ENCODE data around the gene ST3GAL3.

The ST3GAL3 gene

GRCh38 chr1:43885279-43885801 is 178.0 kb downstream of the ST3GAL3 start (continued):
- TF ChIP-seq REST (tag by site-specific recombination; IDR thresholded peaks at IDR 0.05) (no peak), ZSCAN30 (tag by site-specific recombination; IDR thresholded peaks at IDR 0.05) (peak; percentile 59; the same call in 1 of the 2 replicates), PBX3 (CRISPR knock-in tag; IDR thresholded peaks at IDR 0.05) (no peak), ZNF2 (tag by site-specific recombination; IDR thresholded peaks at IDR 0.05) (peak; percentile 48; the same call in 1 of the 2 replicates), ZNF473 (tag by site-specific recombination; IDR thresholded peaks at IDR 0.05) (no peak), ZEB2 (tag by site-specific recombination; IDR thresholded peaks at IDR 0.05) (no peak), ZBTB8A (tag by site-specific recombination; IDR thresholded peaks at IDR 0.05) (peak; percentile 47), REPIN1 (tag by site-specific recombination; IDR thresholded peaks at IDR 0.05; ENCODE audit: low read depth) (no peak), ZNF660 (tag by site-specific recombination; IDR thresholded peaks at IDR 0.05) (0 out of 2 replicates have a peak, but pooled peaks have one; percentile 44), KLF17 (tag by site-specific recombination; IDR thresholded peaks at IDR 0.05) (peak; percentile 73; the same call in 1 of the 2 replicates), ZNF645 (tag by site-specific recombination; IDR thresholded peaks at IDR 0.05) (no peak), ZIC2 (tag by site-specific recombination; IDR thresholded peaks at IDR 0.05) (peak; percentile 73), ZBTB20 (tag by site-specific recombination; IDR thresholded peaks at IDR 0.05) (peak; percentile 88), INSM2 (tag by site-specific recombination; IDR thresholded peaks at IDR 0.05) (no peak), SP2 (tag by site-specific recombination; IDR thresholded peaks at IDR 0.05) (peak; percentile 17; the same call in 1 of the 2 replicates), ZNF580 (tag by site-specific recombination; IDR thresholded peaks at IDR 0.05) (no peak), ZBTB17 (tag by site-specific recombination; IDR thresholded peaks at IDR 0.05) (no peak), ZNF335 (tag by site-specific recombination; conservative IDR thresholded peaks at IDR 0.05) (peak; percentile 84), ZNF362 (tag by site-specific recombination; IDR thresholded peaks at IDR 0.05) (no peak), ZNF214 (tag by site-specific recombination; IDR thresholded peaks at IDR 0.05; ENCODE audit: borderline replicate concordance) (no peak), ZNF658 (tag by site-specific recombination; IDR thresholded peaks at IDR 0.05) (no peak), BCL11A (tag by site-specific recombination; IDR thresholded peaks at IDR 0.05; ENCODE audit: low read depth) (no peak), PATZ1 (tag by site-specific recombination; IDR thresholded peaks at IDR 0.05) (peak; percentile 88), ZNF23 (tag by site-specific recombination; IDR thresholded peaks at IDR 0.05; ENCODE audit: borderline replicate concordance) (no peak), ZNF571 (tag by site-specific recombination; IDR thresholded peaks at IDR 0.05) (no peak), HOXA7 (CRISPR knock-in tag; IDR thresholded peaks at IDR 0.05; ENCODE audit: borderline replicate concordance) (no peak), ZNF843 (tag by site-specific recombination; IDR thresholded peaks at IDR 0.05) (no peak)
